GM18858 (cell line): ENCODE data around the gene TRIM41.
"Not testable (repeated sequence)": the region's sequence is repeated elsewhere in the genome, so short reads cannot be mapped to it uniquely, and the experiment has no call there.

Source experiments
- ATAC-seq: cut with Tn5 transposase; IDR thresholded peaks from one replicate; pipeline ENCODE4 v1.9.1; 2021; ENCODE audit not compliant: unreplicated experiment

Gene TRIM41

GRCh38 chr5:181283841-181284755 is 61.0 kb downstream of the TRIM41 start:
- not testable (repeated sequence) for ATAC-seq
